HG03039 (cell line): ENCODE results near the gene STEAP3.

ENCODE experiments used
- ATAC-seq: cut with Tn5 transposase; IDR thresholded peaks from one replicate; pipeline ENCODE4 v1.9.1; 2021; ENCODE audit warnings: mild to moderate bottlenecking, moderate library complexity; ENCODE audit not compliant: unreplicated experiment

The STEAP3 gene

DNA sequence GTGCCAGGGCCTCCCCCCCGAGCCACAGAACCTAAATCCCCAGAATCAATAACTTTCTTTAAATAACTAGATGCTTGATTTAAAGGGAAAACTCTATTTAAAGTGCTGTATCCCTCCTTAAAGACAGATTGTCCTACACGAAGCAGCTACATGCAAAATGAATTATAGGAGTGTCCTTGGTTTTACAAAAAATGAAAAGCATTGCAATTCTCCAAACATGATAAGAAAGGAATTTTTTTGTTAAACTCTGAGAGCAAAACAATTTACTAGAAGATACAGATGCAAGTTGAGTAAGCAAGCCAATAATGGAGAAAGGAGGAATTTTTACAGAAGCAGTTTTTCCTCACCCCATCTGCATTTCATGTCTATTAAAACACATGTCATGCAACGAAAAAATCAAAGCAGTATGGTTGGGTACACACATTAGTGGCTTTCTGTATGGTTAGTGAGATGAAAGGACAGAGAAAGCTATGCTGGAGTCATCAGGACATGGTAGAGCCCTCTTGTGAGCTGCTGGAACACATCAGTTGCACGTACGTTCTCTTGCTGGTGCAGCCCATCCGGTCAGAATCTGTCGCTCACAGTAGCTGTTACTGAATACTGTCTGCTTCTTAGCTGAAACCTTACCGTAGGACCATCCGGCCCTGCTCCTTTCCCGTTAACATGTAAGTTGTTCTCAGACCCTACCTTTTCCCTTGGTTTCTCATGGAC lies 25.9 kb upstream of the STEAP3 start:
- ATAC-seq: no peak

GRCh38 chr2:119198240-119198840 lies 25.3 kb upstream of the STEAP3 start:
- no peak for ATAC-seq

DNA sequence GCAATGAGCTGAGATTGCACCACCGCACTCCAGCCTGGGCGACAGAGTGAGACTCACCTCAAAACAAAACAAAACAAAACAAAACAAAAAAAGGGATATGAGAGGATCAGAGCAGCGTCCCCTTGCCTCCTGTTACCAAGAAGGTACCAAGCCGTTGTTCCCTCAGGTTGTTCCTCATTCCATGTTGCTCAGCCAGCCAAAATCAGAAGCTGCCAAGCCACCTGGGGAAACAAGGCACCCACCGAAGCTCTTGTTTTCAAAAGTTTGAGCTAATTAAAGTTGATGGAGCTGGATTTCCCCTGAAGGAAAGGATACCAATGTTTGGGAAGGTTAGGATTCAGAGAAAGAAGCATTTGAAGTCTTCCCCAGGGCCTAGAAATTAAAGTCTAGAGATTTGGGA lies 21.8 kb upstream of the STEAP3 start:
- ATAC-seq: no peak

GRCh38 chr2:119202610-119203310 lies 20.9 kb upstream of the STEAP3 start:
- no peak for ATAC-seq

- ATAC-seq: no peak
Observed at GRCh38 chr2:119204525-119204924, 19.1 kb upstream of the STEAP3 start.

GRCh38 chr2:119205001-119205706 lies 18.5 kb upstream of the STEAP3 start:
- ATAC-seq: no peak

DNA sequence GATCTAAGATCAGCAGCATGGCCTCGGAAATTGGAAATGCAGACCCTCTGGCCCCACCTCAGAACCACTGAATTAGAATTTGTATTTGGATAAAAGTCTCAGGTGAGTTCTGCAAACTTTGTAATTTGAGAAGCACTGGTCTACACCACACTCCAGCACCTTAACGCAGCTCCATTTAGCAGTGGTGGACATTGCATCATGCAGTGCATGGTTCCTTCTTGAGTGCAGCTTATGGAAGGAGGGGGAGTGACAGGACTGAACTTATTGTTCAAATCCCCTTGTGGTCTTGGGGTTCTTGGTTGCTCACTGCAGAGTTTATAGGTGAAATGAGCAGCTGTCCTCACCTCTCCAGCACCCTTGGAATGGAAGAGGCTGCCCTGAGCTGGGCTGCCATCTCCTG lies 17.4 kb upstream of the STEAP3 start:
- ATAC-seq: no peak

DNA sequence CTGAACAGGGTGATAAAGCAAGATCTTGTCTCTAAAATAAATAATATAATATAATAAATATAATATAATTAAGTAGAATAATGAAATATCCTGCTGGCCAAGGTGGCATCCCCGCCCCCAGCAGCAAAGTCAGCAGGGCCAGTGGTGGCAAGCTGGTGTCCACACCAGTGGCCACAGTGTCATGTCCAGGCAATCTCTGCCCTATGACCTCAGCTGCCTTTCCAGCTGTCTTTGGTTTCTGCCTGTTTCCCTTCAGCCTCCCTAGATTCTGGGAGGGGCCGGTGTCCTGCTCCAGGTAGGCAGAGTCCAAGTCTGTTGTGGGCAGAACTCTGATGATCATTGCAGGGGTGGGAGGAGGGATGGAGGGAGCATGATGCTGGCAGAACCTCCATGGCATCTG lies 16.2 kb upstream of the STEAP3 start:
- no peak for ATAC-seq

- ATAC-seq: no peak
Observed at GRCh38 chr2:119208791-119209203, 14.8 kb upstream of the STEAP3 start.

- ATAC-seq: no peak
Observed at GRCh38 chr2:119212139-119212800, 11.4 kb upstream of the STEAP3 start.

- ATAC-seq: no peak
Observed at GRCh38 chr2:119214453-119215037, 9.1 kb upstream of the STEAP3 start.

DNA sequence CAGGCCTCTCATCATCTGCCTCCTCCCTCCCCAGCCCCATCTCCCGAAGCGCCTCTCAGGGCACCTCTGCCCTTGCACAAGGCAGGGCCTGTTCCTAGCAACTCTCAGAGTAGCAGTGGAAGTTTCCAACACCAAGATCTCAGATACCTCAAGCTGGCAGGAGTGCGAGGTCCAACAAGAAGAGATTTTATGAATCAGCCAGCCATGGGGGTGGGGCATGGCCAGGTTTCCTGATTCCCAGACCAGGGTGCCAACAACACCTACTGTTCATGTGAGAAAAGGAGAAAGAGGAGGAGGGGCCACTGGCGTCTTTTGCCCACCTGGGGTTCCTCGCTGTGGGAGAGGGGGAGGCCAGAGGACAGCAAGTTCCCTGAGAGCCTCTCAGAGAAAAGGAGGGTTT lies 6.6 kb upstream of the STEAP3 start:
- no peak for ATAC-seq

- no peak for ATAC-seq
Observed at GRCh38 chr2:119218478-119219064, 5.1 kb upstream of the STEAP3 start.

GRCh38 chr2:119219873-119220272 lies 3.8 kb upstream of the STEAP3 start:
- no peak for ATAC-seq

GRCh38 chr2:119220720-119221301 lies 2.8 kb upstream of the STEAP3 start:
- ATAC-seq: no peak

DNA sequence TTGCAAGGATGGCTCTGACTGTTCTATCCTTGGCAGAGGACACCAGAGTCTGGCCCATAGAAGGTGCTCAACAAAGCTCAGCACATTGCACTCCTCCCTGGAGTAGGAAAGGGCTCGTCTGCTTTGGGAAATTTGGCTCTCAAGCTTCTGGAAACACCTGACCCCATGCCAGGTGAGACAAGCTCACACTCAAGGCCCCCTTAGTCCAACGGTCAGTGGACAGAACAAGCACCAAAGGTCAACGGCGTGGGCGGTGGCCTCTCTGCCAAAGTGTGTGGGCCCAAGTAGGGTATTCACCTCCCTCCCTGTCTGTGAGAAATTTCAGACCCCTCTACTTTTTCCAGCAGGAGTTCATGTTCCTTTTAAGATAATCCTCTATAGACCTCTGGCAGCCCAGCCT lies 2.0 kb upstream of the STEAP3 start:
- no peak for ATAC-seq

GRCh38 chr2:119222213-119222612 lies 1.4 kb upstream of the STEAP3 start:
- no peak for ATAC-seq

DNA sequence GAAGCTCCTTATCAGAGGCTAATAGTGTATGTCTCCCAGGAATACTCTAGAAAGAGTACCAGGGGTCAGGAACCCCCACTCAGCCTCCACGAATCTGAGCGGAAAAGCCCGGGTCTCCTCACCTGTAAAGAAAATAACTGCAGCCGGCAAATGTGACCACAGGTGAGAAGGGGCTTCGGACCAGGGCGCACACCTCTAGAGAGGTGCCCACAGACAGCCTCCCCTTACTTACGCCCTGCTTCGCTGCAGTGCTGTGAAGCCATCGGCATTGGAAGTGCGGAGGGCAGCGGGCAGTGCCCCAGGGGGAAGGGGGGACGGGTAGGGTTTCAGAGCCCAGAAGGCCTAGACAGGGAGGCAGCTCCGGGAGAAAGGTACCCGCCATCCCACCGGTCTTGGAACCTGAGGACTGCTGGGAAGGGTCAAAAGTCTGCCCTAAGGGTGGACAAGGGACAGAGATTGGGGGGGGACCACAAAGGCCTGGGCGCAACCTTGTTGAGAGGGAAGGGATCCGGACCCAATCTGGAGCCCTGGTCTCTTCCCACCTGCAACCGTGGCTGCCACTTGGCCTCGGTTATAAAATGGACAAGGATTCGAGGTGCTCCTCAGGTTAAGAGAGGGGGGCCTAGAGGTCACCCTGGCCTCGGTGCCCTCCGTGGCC lies 642 bp upstream of the STEAP3 start:
- ATAC-seq: no peak

GRCh38 chr2:119224391-119225104 lies 914 bp downstream of the STEAP3 start:
- ATAC-seq: no peak
